Dermis blood vessel endothelial cell (primary cell): ENCODE results near the gene ENOX1. TPM values are rescaled to one million over a fixed set of nuclear protein-coding genes. Genes with fewer than 3 reads are reported as not detected.

Experiments
- DNase-seq: peaks from one replicate; pipeline ENCODE4 v3.0.0; 2010
- total RNA-seq: library from RNA; depleted of rRNA; stranded (reverse); fragments of >200 nt; gene quantifications from 2 replicates; pipeline ENCODE4 v1.2.3, GENCODE V29; 2014

The ENOX1 gene
- total RNA-seq, 1 donor from 2014 or later: 2.0 TPM

DNA sequence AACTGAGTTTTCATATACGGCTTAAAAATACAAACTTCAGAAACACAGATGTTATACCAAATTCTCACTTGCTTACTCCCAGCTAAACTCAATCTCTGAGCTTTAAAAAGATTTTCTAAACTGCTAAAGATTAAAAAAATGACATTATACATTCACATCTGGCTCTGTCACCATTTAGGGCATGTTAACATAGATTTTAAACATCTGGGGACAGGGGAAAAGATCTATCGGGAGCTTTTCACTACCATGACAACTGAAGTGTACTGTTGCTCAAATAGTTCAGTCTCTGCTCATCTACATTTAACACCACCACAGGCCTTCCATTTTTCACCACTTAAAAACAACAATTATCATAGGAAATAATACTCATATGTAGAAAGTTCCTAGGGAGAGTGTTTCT, 190.8 kb downstream of the ENOX1 start:
- DNase-seq: no peak

- no peak for DNase-seq
Observed at GRCh38 chr13:43587376-43587775, 199.4 kb downstream of the ENOX1 start.

DNA sequence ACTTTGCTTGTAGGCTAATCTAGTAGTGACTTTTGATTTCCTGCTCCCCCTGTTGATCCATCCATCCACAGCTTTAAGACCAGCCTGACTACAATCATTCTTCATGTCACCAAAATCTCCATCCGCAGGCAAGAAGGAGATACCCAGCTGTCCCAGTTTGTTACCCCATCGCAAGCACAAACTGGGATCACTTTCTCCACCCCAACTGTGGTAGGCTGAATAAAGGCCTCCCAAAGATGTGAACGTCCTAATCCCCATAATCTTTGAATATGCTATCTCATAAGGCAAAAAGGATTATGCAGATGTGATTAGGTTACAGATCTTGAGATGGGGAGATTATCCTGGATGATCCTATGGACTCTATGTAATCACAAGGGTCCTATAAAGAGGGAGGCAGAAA, 202.0 kb downstream of the ENOX1 start:
- no peak for DNase-seq

GRCh38 chr13:43583321-43583720, 203.5 kb downstream of the ENOX1 start:
- no peak for DNase-seq

DNA sequence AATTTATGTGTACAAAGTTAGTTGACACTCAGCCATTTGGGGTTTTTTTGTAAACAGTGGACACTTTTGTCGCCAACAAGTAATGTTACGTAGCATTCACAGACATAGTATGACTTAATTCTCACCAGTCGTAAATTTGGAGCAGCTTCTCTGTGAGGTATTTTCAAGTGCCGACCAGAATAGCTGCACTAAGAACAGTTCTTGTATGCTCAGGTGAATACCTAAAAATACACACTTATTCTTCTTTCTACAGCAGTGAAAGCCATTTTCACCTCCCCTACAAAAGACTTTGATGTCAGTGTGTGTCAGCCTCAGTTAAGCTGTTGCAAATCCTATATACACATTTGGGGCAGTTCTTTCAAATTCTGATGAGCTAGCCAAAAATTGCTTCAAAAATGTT, 206.5 kb downstream of the ENOX1 start:
- DNase-seq: no peak

GRCh38 chr13:43579321-43579720, 207.5 kb downstream of the ENOX1 start:
- DNase-seq: no peak

DNA sequence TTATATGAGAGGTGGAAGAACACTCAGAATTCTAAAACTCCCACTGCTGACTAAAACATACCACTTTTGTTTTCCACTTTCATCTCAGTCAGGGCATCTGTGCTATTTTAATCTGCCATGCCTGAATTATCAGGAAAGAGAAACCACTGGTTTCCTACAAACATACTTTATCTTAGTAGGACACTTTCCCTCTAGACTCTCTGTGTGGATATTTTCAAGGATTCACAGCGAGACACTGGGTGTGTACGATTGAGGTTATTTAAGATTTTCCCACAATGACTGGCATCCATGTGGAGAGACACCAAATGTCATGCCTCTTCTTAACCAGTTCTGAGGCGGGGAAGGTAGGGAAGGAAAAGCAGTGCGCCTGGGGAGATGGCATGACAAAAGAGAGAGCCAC, 212.2 kb downstream of the ENOX1 start:
- no peak for DNase-seq

DNA sequence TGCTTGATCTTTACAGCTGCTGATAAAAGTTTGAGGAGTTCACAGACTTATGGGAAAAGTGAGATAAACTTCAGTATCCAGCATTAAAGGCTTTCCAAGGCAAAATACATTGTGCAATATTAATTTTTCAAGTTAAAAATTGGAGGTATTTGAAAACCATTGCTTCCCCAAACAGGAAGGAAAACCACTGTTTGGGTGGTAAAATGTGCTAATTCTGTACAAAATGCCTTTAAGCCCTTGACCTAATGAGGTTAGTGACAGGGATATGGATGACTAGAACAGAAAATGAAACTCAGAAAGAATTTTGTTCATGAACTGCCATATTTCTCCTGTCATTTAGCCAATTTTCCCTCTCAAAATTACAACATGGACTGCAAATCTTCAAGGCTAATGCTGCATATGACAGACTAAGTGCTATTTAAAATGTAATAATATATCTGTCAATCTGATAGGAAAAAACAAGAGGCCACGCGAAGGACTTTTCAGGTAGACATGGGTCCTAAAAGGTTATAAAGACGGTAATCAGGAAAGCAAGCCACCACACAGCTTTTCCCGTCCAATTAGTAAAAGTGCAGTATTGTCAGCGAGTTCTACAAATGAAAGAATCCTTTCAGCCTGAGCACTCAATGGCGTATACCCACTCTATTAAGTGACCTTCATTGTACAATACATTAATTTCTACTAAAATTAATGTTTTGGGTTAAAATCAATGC, 212.8 kb downstream of the ENOX1 start:
- DNase-seq: no peak

DNA sequence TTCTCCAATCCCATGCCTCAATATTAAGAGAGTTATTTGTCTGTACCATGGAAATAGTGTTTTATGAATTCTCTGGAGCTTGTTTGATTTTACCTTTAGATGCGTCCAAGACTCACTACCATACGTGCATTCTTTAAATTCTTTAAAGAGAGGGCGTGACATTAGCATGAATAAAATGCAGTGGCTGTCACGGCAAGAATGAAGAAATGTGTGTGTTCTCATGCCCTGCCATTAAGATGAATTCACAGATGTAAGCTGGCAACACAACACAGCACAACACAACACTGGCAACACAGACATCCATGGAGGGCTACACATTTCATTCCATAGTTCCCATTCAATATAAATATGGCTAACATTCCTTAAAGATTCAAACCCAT, 213.4 kb downstream of the ENOX1 start:
- DNase-seq: no peak

- no peak for DNase-seq
Observed at GRCh38 chr13:43572656-43573360, 214.0 kb downstream of the ENOX1 start.

- no peak for DNase-seq
Observed at GRCh38 chr13:43569658-43570057, 217.1 kb downstream of the ENOX1 start.

DNA sequence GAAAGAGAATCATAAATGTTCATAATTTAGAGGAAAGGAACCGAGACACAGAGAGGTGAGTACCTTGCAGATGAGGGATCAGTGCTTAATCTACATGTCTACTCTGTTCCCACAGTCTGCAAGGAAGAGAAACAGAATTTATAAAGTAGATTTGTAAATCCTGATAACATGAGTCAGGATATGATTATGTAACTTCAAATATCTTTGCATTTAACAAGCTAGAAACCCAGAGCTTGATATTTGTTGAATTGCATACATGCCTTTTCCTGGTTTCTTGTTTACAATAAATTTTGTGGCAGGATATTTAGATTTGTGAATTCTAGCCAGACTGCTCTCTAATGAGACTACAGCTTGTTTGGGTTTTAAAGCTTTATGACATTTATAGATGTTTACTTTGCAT, 219.2 kb downstream of the ENOX1 start:
- DNase-seq: no peak

GRCh38 chr13:43564952-43565351, 221.8 kb downstream of the ENOX1 start:
- DNase-seq: no peak

GRCh38 chr13:43561081-43561480, 225.7 kb downstream of the ENOX1 start:
- no peak for DNase-seq

- DNase-seq: no peak
Observed at GRCh38 chr13:43558939-43559338, 227.8 kb downstream of the ENOX1 start.

DNA sequence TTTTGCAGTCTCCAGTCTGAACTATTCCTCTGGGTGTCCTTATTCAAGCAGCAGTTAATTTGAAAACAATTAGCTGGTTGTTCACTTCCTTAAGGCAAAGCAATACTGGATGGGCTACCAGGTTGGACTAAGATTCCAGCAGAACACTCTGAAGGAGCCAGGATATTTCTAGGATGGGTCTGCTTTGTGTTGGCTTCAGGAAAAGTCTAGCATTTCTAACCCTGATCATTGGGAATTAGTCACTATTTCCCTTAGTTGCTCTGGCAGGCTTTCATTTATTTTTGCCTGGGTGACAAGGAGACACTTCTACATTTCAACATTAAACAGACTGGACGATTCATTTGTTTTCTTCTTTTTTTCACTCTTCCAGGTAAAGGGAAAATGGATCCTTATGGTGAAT, 228.4 kb downstream of the ENOX1 start:
- DNase-seq: no peak

- DNase-seq: no peak
Observed at GRCh38 chr13:43555667-43556066, 231.1 kb downstream of the ENOX1 start.

DNA sequence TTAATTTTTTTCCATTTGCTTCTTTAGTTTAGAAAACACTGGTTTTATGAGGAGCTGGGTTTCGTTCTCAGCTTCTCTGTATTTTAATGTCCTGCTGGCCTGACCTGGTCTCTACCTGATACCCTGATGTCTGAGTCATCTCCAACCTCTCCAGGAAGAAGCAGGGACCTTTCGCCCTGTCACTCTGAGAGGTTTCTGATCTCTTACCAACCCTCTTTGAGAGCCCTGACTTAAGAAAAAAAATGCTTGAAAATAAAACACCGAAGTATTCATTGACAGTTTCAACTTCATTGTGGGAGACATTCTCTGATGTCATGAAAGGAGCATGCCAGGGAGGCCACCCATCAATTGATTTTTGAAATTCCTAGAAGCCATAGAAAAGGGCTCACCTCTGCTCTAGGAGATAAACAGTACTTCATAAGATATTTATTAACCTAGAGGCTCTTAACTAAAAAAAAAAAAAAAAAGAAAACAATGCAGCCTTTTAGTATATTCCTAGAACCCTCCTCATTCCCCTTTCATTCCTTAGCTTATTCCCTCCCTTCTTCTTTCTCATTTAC, 234.8 kb downstream of the ENOX1 start:
- DNase-seq: no peak

DNA sequence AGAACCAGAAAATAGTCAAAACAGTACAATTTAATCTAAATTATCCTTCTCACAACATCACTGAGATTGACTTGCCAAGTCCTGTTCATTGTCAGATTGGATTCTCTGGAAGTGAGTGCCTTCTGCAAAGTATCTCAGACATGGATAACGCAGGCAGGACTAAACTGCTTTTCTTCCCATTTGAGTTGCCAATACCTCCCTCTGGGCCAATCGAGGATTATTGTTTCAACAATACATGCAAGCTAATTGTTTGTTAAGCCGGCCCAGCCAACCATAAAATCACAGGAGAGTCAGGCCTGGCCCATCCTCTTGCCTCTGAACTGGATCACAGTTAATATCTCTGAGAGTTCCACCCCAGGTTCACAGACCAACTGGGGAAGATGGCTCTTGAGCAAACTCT, 240.0 kb downstream of the ENOX1 start:
- DNase-seq: no peak

DNA sequence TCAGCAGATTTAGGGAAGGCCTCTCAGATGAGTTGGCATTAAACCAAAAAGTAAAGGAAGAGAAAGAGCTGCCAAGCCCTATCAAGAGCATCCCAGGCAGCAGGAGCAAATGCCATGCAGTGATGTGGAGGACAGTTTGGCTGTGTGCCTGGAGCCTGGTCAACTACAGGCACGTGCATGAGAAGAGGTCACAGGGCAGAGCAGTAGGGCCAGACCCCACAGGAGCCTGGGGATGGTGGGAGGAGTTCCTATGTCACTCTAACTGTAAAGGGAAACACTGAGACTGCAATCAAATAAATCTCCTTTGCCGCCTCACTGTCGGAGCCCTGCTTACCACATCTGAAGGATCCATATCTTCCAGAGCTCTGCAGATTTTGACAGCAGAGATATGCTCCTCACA, 240.5 kb downstream of the ENOX1 start:
- no peak for DNase-seq

- DNase-seq: no peak
Observed at GRCh38 chr13:43545317-43545874, 241.4 kb downstream of the ENOX1 start.

GRCh38 chr13:43544631-43545030, 242.1 kb downstream of the ENOX1 start:
- DNase-seq: no peak

DNA sequence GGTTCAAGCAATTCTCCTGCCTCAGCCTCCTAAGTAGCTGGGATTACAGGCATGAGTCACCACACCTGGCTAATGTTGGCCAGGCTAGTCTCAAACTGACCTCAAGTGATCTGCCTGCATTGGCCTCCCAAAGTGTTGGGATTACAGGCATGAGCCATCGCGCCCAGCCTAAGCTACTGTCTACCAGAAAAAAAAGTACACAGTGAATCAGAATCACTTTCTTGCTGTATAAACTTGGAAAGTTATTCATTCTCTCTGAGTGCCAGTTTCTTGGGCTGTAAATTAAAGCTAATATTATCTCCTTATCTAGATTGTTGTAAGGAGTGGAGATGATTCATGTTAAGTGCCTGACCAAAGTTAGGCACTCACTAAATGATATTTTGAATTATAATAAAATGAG, 242.8 kb downstream of the ENOX1 start:
- DNase-seq: no peak

- DNase-seq: no peak
Observed at GRCh38 chr13:43543331-43543730, 243.4 kb downstream of the ENOX1 start.
